Thyroid gland (tissue), 4 donors: Measurements from ENCODE around the gene PBX3. TPM values are rescaled to one million over a fixed set of nuclear protein-coding genes. Genes with fewer than 3 reads are reported as not detected.

Experiments
- DNase-seq, 2 donors: peaks; one replicate each; pipeline ENCODE4 v3.0.0-alpha.2; 2019
- H3K27ac ChIP-seq, 3 donors: fragments of 200-600 bp; sonication (generic); 1 replicate in 2 of 3; 2 replicates in 1 of 3; pipeline ENCODE4 v1.5.1; 2016 to 2019; ENCODE audit warnings: mild to moderate bottlenecking in 1 of 3, moderate library complexity in 1 of 3
- H3K27me3 ChIP-seq: fragments of 200-600 bp; sonication (generic); one replicate; pipeline ENCODE4 v1.5.1; 2019
- H3K36me3 ChIP-seq, 2 donors: fragments of 200-600 bp; sonication (generic); one replicate each; pipeline ENCODE4 v1.5.1; 2016 to 2019
- H3K4me1 ChIP-seq, 2 donors: fragments of 200-600 bp; sonication (generic); one replicate each; pipeline ENCODE4 v1.5.1; 2017 to 2019
- H3K4me3 ChIP-seq, 3 donors: fragments of 200-600 bp; sonication (generic); replicated peaks in 1 of 3; 1 replicate in 2 of 3; 2 replicates in 1 of 3; pipeline ENCODE4 v1.5.1; 2016; ENCODE audit warnings: mild to moderate bottlenecking in 1 of 3
- H3K9me3 ChIP-seq: fragments of 200-600 bp; sonication (generic); one replicate; pipeline ENCODE4 v1.5.1; 2017
- CTCF ChIP-seq, 6 experiments: fragments of 200-600 bp in 3 of 6; fragments of 450-650 bp in 3 of 6; sonication (generic) in 3 of 6; IDR thresholded peaks; one replicate each; pipeline ENCODE4 v1.5.1; 2016 to 2019; ENCODE audit warnings: antibody characterized with exemption in 6 of 6, mild to moderate bottlenecking in 2 of 6, inconsistent platforms in 1 of 6, moderate library complexity in 1 of 6
- POLR2A ChIP-seq, 2 donors: fragments of 450-650 bp; IDR thresholded peaks; one replicate each; pipeline ENCODE4 v1.6.1; 2017; ENCODE audit warnings: antibody characterized with exemption in 2 of 2, mild to moderate bottlenecking in 2 of 2, moderate library complexity in 1 of 2
- WGBS, 2 donors: methylation state at CpG; one replicate each; pipeline ENCODE4 v1.1.5; 2017; 5-methylcytosine and 5-hydroxymethylcytosine counted together
- intact Hi-C: fragments of 100-400 bp; cut with DNase I; formaldehyde crosslinking; loops from one replicate; pipeline ENCODE4 v1.15.1; 2023
- total RNA-seq, 4 donors: library from RNA; depleted of rRNA; stranded (reverse); fragments of >200 nt; gene quantifications; one replicate each; pipeline ENCODE4 v1.2.3, GENCODE V29; 2016

Gene PBX3
- total RNA-seq, 4 donors from 2014 or later: 68.5 to 108 (median 71.3) TPM

- no peak overlapping the region for H3K4me3 ChIP-seq
- H3K4me1 ChIP-seq: no peaks in the 10 kb centered on the region
- H3K36me3 ChIP-seq: no peaks in the 10 kb centered on the region
- TF ChIP-seq POLR2A (IDR thresholded peaks at IDR 0.05): no peak
- TF ChIP-seq CTCF (IDR thresholded peaks at IDR 0.05): no peak
- intact Hi-C loops: no loop called here
- 97 to 98% methylated on average over 3 of the region's 3 CpGs for WGBS, 2 donors
- H3K27me3 ChIP-seq: no peaks in the 10 kb centered on the region
- H3K27ac ChIP-seq: no peak overlapping the region
- no peak for DNase-seq
- no peaks in the 10 kb centered on the region for H3K9me3 ChIP-seq
Measured at GRCh38 chr9:125894566-125894965, 147.4 kb downstream of the PBX3 start.

GRCh38 chr9:125896404-125896803 is 149.2 kb downstream of the PBX3 start:
- Histone ChIP-seq H3K4me1 (no peaks in the 10 kb centered on the region), H3K27me3 (no peaks in the 10 kb centered on the region), H3K9me3 (no peaks in the 10 kb centered on the region), H3K4me3 (no peak overlapping the region), H3K27ac (no peak overlapping the region), H3K36me3 (no peaks in the 10 kb centered on the region)
- TF ChIP-seq POLR2A (IDR thresholded peaks at IDR 0.05) (no peak), CTCF (IDR thresholded peaks at IDR 0.05) (no peak)
- intact Hi-C loops: no loop called here
- DNase-seq: no peak
- 98% methylated on average over 2 of the region's 2 CpGs for WGBS, 2 donors

GRCh38 chr9:125896964-125897363 is 149.8 kb downstream of the PBX3 start:
- no peaks in the 10 kb centered on the region for H3K9me3 ChIP-seq
- H3K4me1 ChIP-seq: no peaks in the 10 kb centered on the region
- 95% methylated on average over 2 of the region's 2 CpGs for WGBS, 2 donors
- intact Hi-C loops: no loop called here
- TF ChIP-seq POLR2A (IDR thresholded peaks at IDR 0.05) (no peak), CTCF (IDR thresholded peaks at IDR 0.05) (no peak)
- H3K4me3 ChIP-seq: no peak overlapping the region
- no peak overlapping the region for H3K27ac ChIP-seq
- no peak for DNase-seq
- no peaks in the 10 kb centered on the region for H3K27me3 ChIP-seq
- no peaks in the 10 kb centered on the region for H3K36me3 ChIP-seq

- Histone ChIP-seq H3K4me1 (no peaks in the 10 kb centered on the region), H3K27me3 (no peaks in the 10 kb centered on the region), H3K9me3 (no peaks in the 10 kb centered on the region), H3K36me3 (no peaks in the 10 kb centered on the region), H3K27ac (no peak overlapping the region), H3K4me3 (no peak overlapping the region)
- intact Hi-C loops: no loop called here
- 95 to 96% methylated on average over 2 of the region's 2 CpGs for WGBS, 2 donors
- TF ChIP-seq CTCF (IDR thresholded peaks at IDR 0.05) (no peak), POLR2A (IDR thresholded peaks at IDR 0.05) (no peak)
- DNase-seq: no peak
Measured at GRCh38 chr9:125897481-125897880, 150.3 kb downstream of the PBX3 start.

- Histone ChIP-seq H3K4me1 (peaks cover 5 to 18% of the 10 kb centered on the region in 2 donors), H3K4me3 (no peak overlapping the region), H3K27me3 (no peaks in the 10 kb centered on the region), H3K27ac (no peak overlapping the region), H3K9me3 (no peaks in the 10 kb centered on the region), H3K36me3 (no peaks in the 10 kb centered on the region)
- intact Hi-C loops: no loop called here
- DNase-seq: no peak
- WGBS, 2 donors: 85 to 93% methylated on average over 3 of the region's 3 CpGs
- no peak for TF ChIP-seq CTCF (IDR thresholded peaks at IDR 0.05)
- no peak for TF ChIP-seq POLR2A (IDR thresholded peaks at IDR 0.05)
Measured at GRCh38 chr9:125902214-125902613, 155.0 kb downstream of the PBX3 start.
